ENCODE results near the gene ATP5ME. TPM values are rescaled to one million over a fixed set of nuclear protein-coding genes. Genes with fewer than 3 reads are reported as not detected.

The ATP5ME gene
- total and polyA plus RNA-seq, 4 experiments from 2014 or later: 137 to 542 (median 285) TPM

GRCh38 chr4:650951-651883, 22.9 kb downstream of the ATP5ME start:
- Histone ChIP-seq H3K4me1 (ENCODE audit: insufficient read depth, low read length) (no peaks in the 10 kb centered on the region), H3K36me3 (ENCODE audit: insufficient read depth, low read length) (no peaks in the 10 kb centered on the region), H3K27me3 (ENCODE audit: insufficient read depth, low read length) (no peaks in the 10 kb centered on the region), H3K4me3 (ENCODE audit: low read length in 2 of 2) (no peak overlapping the region), H3K9me3 (ENCODE audit: control insufficient read depth in 1 of 2, low read length in 2 of 2) (no peaks in the 10 kb centered on the region), H3K27ac (ENCODE audit: low read depth, low read length) (no peak overlapping the region)
- H3K27me3 Mint-ChIP-seq: peaks cover 5 to 6% of the 10 kb centered on the region in 2 donors
- H3K4me3 Mint-ChIP-seq: no peak overlapping the region
- peaks cover 0 to 2% (median 0%) of the 10 kb centered on the region in 8 donors for H3K9me3 Mint-ChIP-seq
- H3K27ac Mint-ChIP-seq: no peak overlapping the region
- ChIA-PET POLR2A (ENCODE audit: partially characterized antibody) (no interaction called here), CTCF (ENCODE audit: partially characterized antibody) (no interaction called here)
- H3K36me3 Mint-ChIP-seq: no peaks in the 10 kb centered on the region
- peaks cover 0 to 4% (median 2%) of the 10 kb centered on the region in 4 donors for H3K4me1 Mint-ChIP-seq
- DNase-seq: no peak
- intact Hi-C loops (cut with micrococcal nuclease): no loop called here

GRCh38 chr4:650461-650860, 23.6 kb downstream of the ATP5ME start:
- Mint-ChIP-seq H3K36me3 (no peaks in the 10 kb centered on the region), H3K27me3 (peaks cover 6 to 12% of the 10 kb centered on the region in 2 donors), H3K9me3 (peaks cover 0 to 4% (median under 1%) of the 10 kb centered on the region in 8 donors), H3K27ac (no peak overlapping the region), H3K4me3 (no peak overlapping the region), H3K4me1 (peaks cover 0 to 6% (median 3%) of the 10 kb centered on the region in 4 donors)
- no peaks in the 10 kb centered on the region for H3K27me3 ChIP-seq (ENCODE audit: insufficient read depth, low read length)
- H3K36me3 ChIP-seq (ENCODE audit: insufficient read depth, low read length): no peaks in the 10 kb centered on the region
- H3K9me3 ChIP-seq (ENCODE audit: control insufficient read depth in 1 of 2, low read length in 2 of 2): no peaks in the 10 kb centered on the region
- no peaks in the 10 kb centered on the region for H3K4me1 ChIP-seq (ENCODE audit: insufficient read depth, low read length)
- no peak overlapping the region for H3K4me3 ChIP-seq (ENCODE audit: low read length in 2 of 2)
- intact Hi-C loops (cut with micrococcal nuclease): no loop called here
- H3K27ac ChIP-seq (ENCODE audit: low read depth, low read length): no peak overlapping the region
- CTCF ChIA-PET (ENCODE audit: partially characterized antibody): no interaction called here
- POLR2A ChIA-PET (ENCODE audit: partially characterized antibody): no interaction called here
- no peak for DNase-seq

- intact Hi-C loops (cut with micrococcal nuclease): no loop called here
- peaks cover 6 to 14% of the 10 kb centered on the region in 2 donors for H3K27me3 Mint-ChIP-seq
- CTCF ChIA-PET (ENCODE audit: partially characterized antibody): no interaction called here
Observed at GRCh38 chr4:649751-650310, 24.2 kb downstream of the ATP5ME start.

DNA sequence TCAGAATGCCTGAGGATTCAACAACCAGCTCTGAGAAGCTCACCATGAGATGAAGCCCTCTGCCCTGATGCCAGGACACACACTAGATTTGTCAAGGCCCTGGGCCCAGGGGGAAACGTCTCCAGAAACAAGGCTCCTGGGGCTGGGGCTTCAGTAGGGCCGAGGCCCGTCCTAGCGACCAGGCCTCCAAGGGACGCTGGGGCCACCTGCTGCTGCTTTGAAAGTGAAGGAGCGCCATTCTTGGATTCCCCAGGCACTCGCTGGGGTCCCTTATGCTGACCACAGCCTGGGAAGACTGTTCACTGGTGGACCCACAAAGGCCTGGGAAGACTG, 24.8 kb downstream of the ATP5ME start:
- Mint-ChIP-seq H3K27me3 (peaks cover 6 to 16% of the 10 kb centered on the region in 2 donors), H3K4me1 (peaks cover 0 to 6% (median 3%) of the 10 kb centered on the region in 4 donors), H3K27ac (no peak overlapping the region), H3K36me3 (no peaks in the 10 kb centered on the region), H3K4me3 (no peak overlapping the region), H3K9me3 (peaks cover 0 to 4% (median under 1%) of the 10 kb centered on the region in 8 donors)
- H3K36me3 ChIP-seq (ENCODE audit: insufficient read depth, low read length): no peaks in the 10 kb centered on the region
- intact Hi-C loops (cut with micrococcal nuclease): no loop called here
- H3K4me3 ChIP-seq (ENCODE audit: low read length in 2 of 2): no peak overlapping the region
- no peaks in the 10 kb centered on the region for H3K27me3 ChIP-seq (ENCODE audit: insufficient read depth, low read length)
- H3K9me3 ChIP-seq (ENCODE audit: control insufficient read depth in 1 of 2, low read length in 2 of 2): no peaks in the 10 kb centered on the region
- H3K27ac ChIP-seq (ENCODE audit: low read depth, low read length): no peak overlapping the region
- CTCF ChIA-PET (ENCODE audit: partially characterized antibody): no interaction called here
- no peaks in the 10 kb centered on the region for H3K4me1 ChIP-seq (ENCODE audit: insufficient read depth, low read length)
- DNase-seq: no peak
- POLR2A ChIA-PET (ENCODE audit: partially characterized antibody): no interaction called here

More at GRCh38 chr4:649751-650310, 24.2 kb downstream of the ATP5ME start:
- Mint-ChIP-seq H3K4me3 (no peak overlapping the region), H3K27ac (no peak overlapping the region), H3K4me1 (peaks cover 0 to 6% (median 3%) of the 10 kb centered on the region in 4 donors), H3K36me3 (no peaks in the 10 kb centered on the region), H3K9me3 (peaks cover 0 to 4% (median under 1%) of the 10 kb centered on the region in 8 donors)
- H3K4me1 ChIP-seq (ENCODE audit: insufficient read depth, low read length): no peaks in the 10 kb centered on the region
- no peaks in the 10 kb centered on the region for H3K9me3 ChIP-seq (ENCODE audit: control insufficient read depth in 1 of 2, low read length in 2 of 2)
- POLR2A ChIA-PET (ENCODE audit: partially characterized antibody): no interaction called here
- no peak overlapping the region for H3K27ac ChIP-seq (ENCODE audit: low read depth, low read length)
- H3K36me3 ChIP-seq (ENCODE audit: insufficient read depth, low read length): no peaks in the 10 kb centered on the region
- DNase-seq: no peak
- H3K27me3 ChIP-seq (ENCODE audit: insufficient read depth, low read length): no peaks in the 10 kb centered on the region
- no peak overlapping the region for H3K4me3 ChIP-seq (ENCODE audit: low read length in 2 of 2)

DNA sequence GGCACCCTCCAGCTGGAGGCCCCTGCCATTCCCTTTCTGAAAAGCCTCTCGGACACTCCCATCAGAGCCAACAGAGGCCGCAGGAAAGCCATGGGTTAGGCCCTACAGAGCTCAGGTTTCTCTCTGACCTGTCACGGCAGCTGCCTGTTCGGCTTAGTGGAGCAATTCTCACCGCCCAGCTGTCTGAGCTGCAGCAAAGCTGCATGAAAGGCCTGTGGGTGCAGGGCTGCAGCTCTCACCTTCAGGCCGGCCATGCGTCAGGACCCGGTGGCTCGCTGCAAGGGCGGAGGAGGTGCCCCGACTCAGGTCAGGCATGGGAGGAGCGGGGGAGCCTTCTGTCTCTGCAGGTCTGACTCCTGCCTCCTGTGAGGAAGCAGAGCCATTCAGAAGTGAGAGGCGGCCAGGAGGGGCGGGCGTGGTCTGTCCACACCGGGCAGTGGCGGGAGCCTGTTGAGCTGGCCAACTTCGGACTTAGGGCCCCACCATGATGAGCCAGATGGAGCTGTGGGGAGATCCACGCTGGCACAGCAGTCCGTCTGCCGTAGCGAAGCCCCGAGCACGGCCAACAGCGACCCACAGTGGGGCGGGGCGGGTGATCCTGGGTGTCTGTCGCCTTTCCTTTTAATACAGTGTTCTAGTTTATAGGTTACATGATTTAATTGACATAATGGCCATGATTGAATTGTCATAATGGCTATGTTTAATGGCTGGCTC, 25.3 kb downstream of the ATP5ME start:
- H3K9me3 Mint-ChIP-seq: peaks cover 0 to 5% (median 1%) of the 10 kb centered on the region in 8 donors
- Histone ChIP-seq H3K4me3 (ENCODE audit: low read length in 2 of 2) (no peak overlapping the region), H3K9me3 (ENCODE audit: control insufficient read depth in 1 of 2, low read length in 2 of 2) (no peaks in the 10 kb centered on the region), H3K27me3 (ENCODE audit: insufficient read depth, low read length) (no peaks in the 10 kb centered on the region), H3K4me1 (ENCODE audit: insufficient read depth, low read length) (no peaks in the 10 kb centered on the region), H3K27ac (ENCODE audit: low read depth, low read length) (no peak overlapping the region), H3K36me3 (ENCODE audit: insufficient read depth, low read length) (no peaks in the 10 kb centered on the region)
- no peak overlapping the region for H3K27ac Mint-ChIP-seq
- POLR2A ChIA-PET (ENCODE audit: partially characterized antibody): no interaction called here
- CTCF ChIA-PET (ENCODE audit: partially characterized antibody): no interaction called here
- intact Hi-C loops (cut with micrococcal nuclease): no loop called here
- H3K27me3 Mint-ChIP-seq: peaks cover 6 to 16% of the 10 kb centered on the region in 2 donors
- no peaks in the 10 kb centered on the region for H3K36me3 Mint-ChIP-seq
- peaks cover 0 to 6% (median 3%) of the 10 kb centered on the region in 4 donors for H3K4me1 Mint-ChIP-seq
- no peak overlapping the region for H3K4me3 Mint-ChIP-seq
- DNase-seq: no peak

DNA sequence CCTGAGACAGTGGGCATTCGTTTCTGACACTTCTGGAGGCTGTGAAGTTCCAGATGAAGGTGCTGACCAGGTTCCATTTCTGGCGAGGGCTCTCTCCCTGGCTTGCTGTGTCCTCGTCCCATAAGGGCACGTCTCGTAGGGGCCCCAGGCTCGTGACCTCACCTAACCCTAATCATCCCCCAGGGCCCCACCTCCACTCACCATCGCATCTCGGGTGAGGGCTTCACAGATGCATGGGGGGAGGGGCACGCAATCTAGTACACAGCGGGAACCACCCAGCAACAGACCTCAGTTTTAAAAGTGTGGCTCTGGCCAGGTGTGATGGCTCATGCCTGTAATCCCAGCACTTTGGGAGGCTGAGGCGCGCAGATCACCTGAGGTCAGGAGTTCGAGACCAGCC, 26.6 kb downstream of the ATP5ME start:
- H3K27ac ChIP-seq (ENCODE audit: low read depth, low read length): no peak overlapping the region
- CTCF ChIA-PET (ENCODE audit: partially characterized antibody): no interaction called here
- Mint-ChIP-seq H3K36me3 (peaks cover 0 to 4% of the 10 kb centered on the region in 2 donors), H3K4me1 (peaks cover 0 to 6% (median 3%) of the 10 kb centered on the region in 4 donors), H3K27ac (no peak overlapping the region), H3K27me3 (peaks cover 8 to 17% of the 10 kb centered on the region in 2 donors), H3K9me3 (peaks cover 0 to 14% (median 3%) of the 10 kb centered on the region in 8 donors), H3K4me3 (no peak overlapping the region)
- H3K36me3 ChIP-seq (ENCODE audit: insufficient read depth, low read length): no peaks in the 10 kb centered on the region
- no peak overlapping the region for H3K4me3 ChIP-seq (ENCODE audit: low read length in 2 of 2)
- H3K27me3 ChIP-seq (ENCODE audit: insufficient read depth, low read length): no peaks in the 10 kb centered on the region
- intact Hi-C loops (cut with micrococcal nuclease): no loop called here
- no peaks in the 10 kb centered on the region for H3K4me1 ChIP-seq (ENCODE audit: insufficient read depth, low read length)
- no peaks in the 10 kb centered on the region for H3K9me3 ChIP-seq (ENCODE audit: control insufficient read depth in 1 of 2, low read length in 2 of 2)
- POLR2A ChIA-PET (ENCODE audit: partially characterized antibody): no interaction called here
- DNase-seq: no peak

DNA sequence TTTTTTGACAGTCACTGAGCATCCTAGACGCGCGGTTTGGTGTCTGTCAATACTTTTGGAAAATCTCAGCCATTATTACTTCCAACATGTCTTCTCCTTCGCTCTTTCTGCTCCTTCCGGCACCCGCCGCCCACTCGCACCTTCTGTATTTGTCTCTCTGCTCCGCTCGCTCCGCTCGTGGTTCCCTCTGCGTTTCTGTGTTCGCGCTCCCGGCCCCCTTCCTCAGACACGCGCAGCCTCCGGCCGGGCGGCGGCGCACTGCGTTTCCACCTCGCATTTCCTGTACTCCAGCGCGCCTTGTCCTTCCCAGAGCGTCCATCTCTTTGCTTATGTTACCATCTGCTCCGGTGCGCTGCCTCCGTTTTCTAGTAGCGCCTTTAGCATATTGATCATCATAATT, 27.6 kb downstream of the ATP5ME start:
- Mint-ChIP-seq H3K27ac (peak overlapping the region in 4 of 7 donors; percentile 38 to 68 (median 53)), H3K36me3 (peaks cover 0 to 4% of the 10 kb centered on the region in 2 donors), H3K27me3 (peaks cover 8 to 17% of the 10 kb centered on the region in 2 donors), H3K4me1 (peaks cover 0 to 6% (median 3%) of the 10 kb centered on the region in 4 donors), H3K4me3 (peak overlapping the region; percentile 27 to 84 (median 80)), H3K9me3 (peaks cover 0 to 14% (median 6%) of the 10 kb centered on the region in 8 donors)
- no peaks in the 10 kb centered on the region for H3K4me1 ChIP-seq (ENCODE audit: insufficient read depth, low read length)
- POLR2A ChIA-PET (ENCODE audit: partially characterized antibody): no interaction called here
- H3K27me3 ChIP-seq (ENCODE audit: insufficient read depth, low read length): no peaks in the 10 kb centered on the region
- H3K4me3 ChIP-seq (ENCODE audit: low read length in 2 of 2): no peak overlapping the region
- H3K36me3 ChIP-seq (ENCODE audit: insufficient read depth, low read length): no peaks in the 10 kb centered on the region
- H3K9me3 ChIP-seq (ENCODE audit: control insufficient read depth in 1 of 2, low read length in 2 of 2): no peaks in the 10 kb centered on the region
- no peak overlapping the region for H3K27ac ChIP-seq (ENCODE audit: low read depth, low read length)
- DNase-seq: peak in 1 of 5 donors; percentile 12
- CTCF ChIA-PET (ENCODE audit: partially characterized antibody): no interaction called here
- intact Hi-C loops (cut with micrococcal nuclease): no loop called here

Data from CD4-positive, alpha-beta memory T cell (primary cell).